GM12874 (cell line): ENCODE results near the gene FAM120A.

Source experiments
- CTCF ChIP-seq: IDR thresholded peaks from 2 replicates; pipeline ENCODE4 v1.5.1; 2011; ENCODE audit warnings: low read depth, mild to moderate bottlenecking, control low read depth, low read length, moderate library complexity; ENCODE audit not compliant: insufficient read depth

The FAM120A gene

GRCh38 chr9:93501406-93501805 lies 49.9 kb downstream of the FAM120A start:
- no peak for TF ChIP-seq CTCF

- TF ChIP-seq CTCF = no peak
Measured at GRCh38 chr9:93503381-93503780, 51.9 kb downstream of the FAM120A start.

- no peak for TF ChIP-seq CTCF
Measured at GRCh38 chr9:93505541-93506132, 54.2 kb downstream of the FAM120A start.

- no peak for TF ChIP-seq CTCF
Measured at GRCh38 chr9:93507768-93508167, 56.3 kb downstream of the FAM120A start.

GRCh38 chr9:93508207-93508606 lies 56.7 kb downstream of the FAM120A start:
- TF ChIP-seq CTCF = no peak

- no peak for TF ChIP-seq CTCF
Measured at GRCh38 chr9:93509084-93509483, 57.6 kb downstream of the FAM120A start.

- TF ChIP-seq CTCF = no peak
Measured at GRCh38 chr9:93510041-93510440, 58.6 kb downstream of the FAM120A start.

GRCh38 chr9:93513606-93514005 lies 62.1 kb downstream of the FAM120A start:
- TF ChIP-seq CTCF = no peak
